Activated CD8-positive, alpha-beta memory T cell treated with anti-CD3 and anti-CD28 coated beads, Interleukin-2, amount 10 ng/mL, durations not matched to agents 7 days and 5 days (primary cell): ENCODE results near the gene DENND2C. TPM values are rescaled to one million over a fixed set of nuclear protein-coding genes. Genes with fewer than 3 reads are reported as not detected.

ENCODE experiments used
- ATAC-seq: fragments of 150-1000 bp; cut with Tn5 transposase; one replicate; pipeline ENCODE4 v1.10.0; 2021; ENCODE audit warnings: moderate library complexity
- CTCF ChIA-PET: fragments of 350-600 bp; sonication (Branson Sonifier 250); formaldehyde crosslinking; loops from one replicate; lab custom pipeline; 2021; ENCODE audit warnings: antibody characterized with exemption; lab: Charles Lee
- DNase-seq: peaks from one replicate; pipeline ENCODE4 v3.0.0-alpha.2; 2020
- H3K27ac Mint-ChIP-seq: one replicate; pipeline ENCODE4 v1.8.0; 2021; ENCODE audit warnings: mild to moderate bottlenecking, mixed read lengths
- H3K27me3 Mint-ChIP-seq: one replicate; pipeline ENCODE4 v1.8.0; 2021; ENCODE audit warnings: mixed read lengths
- H3K36me3 Mint-ChIP-seq: one replicate; pipeline ENCODE4 v1.8.0; 2021; ENCODE audit warnings: mild to moderate bottlenecking, mixed read lengths
- H3K4me1 Mint-ChIP-seq: one replicate; pipeline ENCODE4 v1.8.0; 2021; ENCODE audit warnings: mixed read lengths
- H3K4me3 Mint-ChIP-seq: one replicate; pipeline ENCODE4 v1.8.0; 2021; ENCODE audit warnings: mild to moderate bottlenecking, moderate library complexity, mixed read lengths
- H3K9me3 Mint-ChIP-seq: one replicate; pipeline ENCODE4 v1.8.0; 2022; ENCODE audit warnings: low read depth, mixed read lengths
- total RNA-seq, 2 experiments: library from RNA; stranded (reverse); gene quantifications; one replicate each; pipeline ENCODE4 v1.2.3, GENCODE V29; 2021

DENND2C gene, protein sequence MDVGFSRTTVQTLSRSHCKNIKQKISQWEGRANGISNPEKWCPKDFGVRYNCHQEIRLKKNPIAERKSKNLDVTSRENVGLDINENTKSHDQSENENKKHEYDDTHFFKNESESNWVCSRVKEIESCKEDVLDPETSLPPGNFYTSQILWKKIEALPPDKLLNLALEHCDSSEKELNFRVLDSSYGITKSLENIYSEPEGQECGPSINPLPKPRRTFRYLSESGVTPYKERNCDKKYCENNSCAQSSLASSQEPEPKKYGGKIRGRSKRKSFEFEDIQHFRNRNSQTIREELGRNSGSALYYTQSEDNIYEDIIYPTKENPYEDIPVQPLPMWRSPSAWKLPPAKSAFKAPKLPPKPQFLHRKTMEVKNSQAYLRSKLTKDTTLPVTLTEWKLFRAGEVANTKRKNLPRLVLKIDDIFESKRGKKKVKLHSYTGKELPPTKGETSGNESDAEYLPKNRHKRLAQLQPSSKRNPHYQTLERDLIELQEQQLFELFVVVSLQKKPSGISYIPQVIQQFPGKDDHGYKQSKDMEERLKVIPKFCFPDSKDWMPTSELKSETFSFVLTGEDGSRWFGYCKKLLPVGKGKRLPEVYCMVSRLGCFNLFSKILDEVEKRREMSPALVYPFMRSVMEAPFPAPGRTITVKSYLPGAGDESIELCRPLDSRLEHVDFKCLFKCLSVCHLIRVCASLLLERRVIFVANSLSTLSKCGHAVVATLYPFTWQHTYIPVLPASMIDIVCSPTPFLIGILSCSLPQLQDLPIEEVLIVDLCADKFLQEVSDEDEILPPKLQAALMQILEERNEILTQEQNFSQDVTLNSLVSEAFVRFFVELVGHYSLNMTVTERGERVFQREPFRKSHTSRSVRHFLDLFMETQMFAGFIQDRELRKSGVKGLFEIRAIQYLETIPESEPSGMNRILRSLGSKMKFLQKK
- total RNA-seq, result under 1 TPM; 0.29 to 0.35 TPM

DNA sequence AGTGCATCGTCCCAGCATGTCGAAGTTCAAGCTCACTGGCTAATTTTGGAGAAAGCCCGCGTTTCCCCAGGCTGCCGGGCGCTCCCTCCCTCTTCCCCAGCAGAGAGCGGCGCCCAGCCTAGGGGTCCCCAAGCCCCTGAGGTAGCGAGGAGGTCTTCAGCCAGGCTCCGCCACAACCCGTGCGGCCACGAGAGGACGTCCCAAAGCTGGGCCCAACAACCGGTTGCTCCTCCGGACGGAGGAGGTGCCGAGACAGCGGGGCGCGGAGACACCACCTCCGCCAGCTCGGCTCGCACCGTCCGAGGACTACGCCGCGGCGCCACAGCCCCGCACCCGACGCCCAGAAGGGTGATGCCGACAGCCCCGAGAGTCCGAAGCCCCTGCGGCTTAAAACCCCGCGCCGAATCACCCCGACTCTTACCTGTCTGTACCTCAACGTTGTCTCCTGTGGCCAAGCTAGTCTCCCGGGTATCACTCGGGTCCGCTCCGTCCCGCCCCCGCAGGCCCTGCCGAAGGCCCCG, at the start of gene DENND2C:
TSS of gene DENND2C (minus strand) at position 488 of the 521 bp plus-strand sequence. CDS start 44,065 bp downstream, outside the sequence.
- DNase-seq, result no peak
- CTCF ChIA-PET, result interaction anchor here (0.7 to 1.3 kb wide), 3 partner anchors 47 to 328 kb away, joined by 3 to 5 read pairs (median 4); partner anchors contain the start of gene NRAS
- Mint-ChIP-seq H3K27ac (peak within 1 kb of the TSS; percentile 52), H3K27me3 (peaks cover 38% of the 10 kb centered on the region), H3K9me3 (no peaks in the 10 kb centered on the region), H3K4me3 (peak within 1 kb of the TSS; percentile 89), H3K4me1 (peaks cover 12% of the 10 kb centered on the region), H3K36me3 (no peaks in the 10 kb centered on the region)
- peak; percentile 70 for ATAC-seq

DNA sequence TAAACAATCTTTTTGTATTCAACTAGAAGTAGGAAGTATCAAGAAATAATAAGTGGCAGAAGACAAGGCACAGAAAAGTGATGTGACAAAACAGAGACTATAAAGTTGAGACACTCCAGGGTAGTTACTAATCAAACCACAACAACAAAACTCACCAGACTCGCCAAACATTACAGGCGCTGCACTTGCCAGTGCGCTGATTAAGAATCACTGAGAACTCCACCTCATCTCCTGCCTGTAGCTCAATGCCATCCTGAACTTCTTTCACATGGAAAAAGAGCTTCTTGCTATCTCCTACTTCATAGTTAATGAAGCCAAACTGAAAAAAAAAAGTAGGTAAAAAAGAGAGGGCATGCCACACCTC, 49.6 kb upstream of the DENND2C start:
- Mint-ChIP-seq H3K4me1 (peaks cover 18% of the 10 kb centered on the region), H3K36me3 (peaks cover 66% of the 10 kb centered on the region), H3K27ac (no peak overlapping the region), H3K4me3 (no peak overlapping the region), H3K27me3 (no peaks in the 10 kb centered on the region), H3K9me3 (no peaks in the 10 kb centered on the region)
- CTCF ChIA-PET, result no interaction called here
- ATAC-seq (no peak), DNase-seq (no peak)

DNA sequence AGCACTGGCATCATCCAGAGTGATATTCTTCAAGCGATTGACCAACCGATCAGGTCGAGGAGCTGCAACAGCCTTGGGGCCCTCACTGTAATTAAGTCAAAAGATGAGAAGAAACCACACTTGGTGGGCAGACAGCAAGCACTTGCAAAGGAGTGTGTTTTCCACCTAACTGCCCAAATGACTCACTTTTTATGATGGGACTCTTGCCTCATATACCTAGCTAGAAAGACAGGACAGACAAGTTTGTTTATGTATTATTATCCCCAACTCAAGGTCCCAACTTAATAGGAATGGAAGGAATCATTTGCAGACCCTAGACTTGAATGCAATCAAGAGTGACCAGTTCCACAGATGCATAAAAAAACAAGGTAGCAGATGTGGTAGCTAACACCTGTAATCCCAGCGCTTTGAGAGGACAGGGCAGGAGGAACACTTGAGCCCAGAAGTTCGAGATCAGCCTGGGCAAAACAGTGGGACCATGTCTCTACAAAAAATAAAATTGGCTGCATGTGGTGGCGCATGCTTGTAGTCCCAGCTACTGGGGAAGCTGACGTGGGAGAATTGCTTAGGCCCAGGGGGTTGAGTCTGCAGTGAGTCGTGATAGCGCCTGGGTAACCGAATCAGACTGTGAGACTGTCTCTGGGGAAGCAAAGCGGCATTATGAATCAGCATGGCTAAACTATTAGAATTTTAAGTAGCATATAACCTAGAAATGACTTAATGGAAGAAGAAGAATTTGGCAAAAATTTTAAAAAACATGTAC, 49.0 kb upstream of the DENND2C start:
- ATAC-seq (no peak), DNase-seq (no peak)
- CTCF ChIA-PET, result no interaction called here
- Mint-ChIP-seq H3K36me3 (peaks cover 66% of the 10 kb centered on the region), H3K4me1 (peaks cover 22% of the 10 kb centered on the region), H3K27ac (no peak overlapping the region), H3K4me3 (no peak overlapping the region), H3K27me3 (no peaks in the 10 kb centered on the region), H3K9me3 (no peaks in the 10 kb centered on the region)

DNA sequence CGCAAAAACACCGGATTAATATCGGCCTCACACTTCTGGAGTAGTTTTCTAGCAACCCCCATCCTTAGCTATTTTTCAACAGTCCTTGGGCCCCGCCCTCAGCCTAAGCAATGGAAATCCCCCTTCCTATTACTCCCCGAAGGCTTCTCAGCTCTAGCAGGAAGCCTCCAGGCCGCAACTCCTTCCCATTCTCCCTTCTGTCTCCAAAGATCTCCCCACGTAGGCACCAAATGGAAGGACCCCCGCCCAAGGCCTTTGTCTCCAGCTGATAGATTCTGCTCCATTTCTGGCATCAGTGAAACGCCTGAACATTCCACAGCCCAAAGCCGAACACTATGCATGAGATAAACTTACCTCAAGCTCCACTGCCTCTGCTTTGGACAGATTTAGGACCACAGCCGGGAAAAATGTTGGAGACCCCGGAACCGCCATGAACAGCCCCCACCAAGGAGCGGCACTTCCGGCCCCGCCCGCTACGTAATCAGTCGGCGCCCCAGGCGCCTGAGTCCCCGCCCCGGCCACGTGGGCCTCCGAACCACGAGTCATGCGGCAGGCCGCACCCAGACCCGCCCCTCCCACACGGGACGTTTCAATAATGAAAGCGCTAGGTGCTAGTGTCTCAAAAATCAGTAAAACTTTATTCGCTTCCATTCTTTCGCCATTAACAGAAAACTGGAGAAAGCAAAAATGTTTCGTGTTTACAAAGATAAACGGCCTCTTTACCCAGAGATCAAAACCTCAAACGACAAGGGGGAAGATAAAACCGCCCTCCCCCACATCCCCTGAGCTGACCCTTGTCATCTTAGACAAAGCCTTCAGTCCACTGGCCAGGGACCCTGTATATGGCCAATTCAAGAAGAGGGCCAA, 46.7 kb upstream of the DENND2C start, which contains the start of gene NRAS:
TSS of gene NRAS (minus strand) at position 468 of the 867 bp plus-strand sequence. CDS start 611 bp downstream, outside the sequence.
- DNase-seq (peak; percentile 97), ATAC-seq (peak; percentile 96)
- Mint-ChIP-seq H3K4me3 (peak within 1 kb of the TSS; percentile 98), H3K36me3 (peaks cover 65% of the 10 kb centered on the region), H3K9me3 (no peaks in the 10 kb centered on the region), H3K4me1 (peaks cover 17% of the 10 kb centered on the region), H3K27me3 (no peaks in the 10 kb centered on the region), H3K27ac (peak within 1 kb of the TSS; percentile 96)
- CTCF ChIA-PET, result interaction anchor here (1.2 to 2.0 kb wide), 5 partner anchors 11 to 370 kb away, joined by 3 to 8 read pairs (median 5); partner anchors contain the start of genes CSDE1 and DENND2C

DNA sequence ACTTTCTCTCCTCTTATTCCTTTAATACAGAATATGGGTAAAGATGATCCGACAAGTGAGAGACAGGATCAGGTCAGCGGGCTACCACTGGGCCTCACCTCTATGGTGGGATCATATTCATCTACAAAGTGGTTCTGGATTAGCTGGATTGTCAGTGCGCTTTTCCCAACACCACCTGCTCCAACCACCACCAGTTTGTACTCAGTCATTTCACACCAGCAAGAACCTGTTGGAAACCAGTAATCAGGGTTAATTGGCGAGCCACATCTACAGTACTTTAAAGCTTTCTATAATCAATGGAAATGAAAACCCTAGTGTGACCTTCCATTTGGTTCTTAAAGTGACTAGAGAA, 46.1 kb upstream of the DENND2C start:
- DNase-seq (no peak), ATAC-seq (no peak)
- H3K36me3 Mint-ChIP-seq, result peaks cover 60% of the 10 kb centered on the region
- no peaks in the 10 kb centered on the region for H3K9me3 Mint-ChIP-seq
- CTCF ChIA-PET, result interaction anchor here (1.2 to 2.0 kb wide), 5 partner anchors 10 to 369 kb away, joined by 3 to 8 read pairs (median 5); partner anchors contain the start of genes CSDE1 and DENND2C
- H3K4me3 Mint-ChIP-seq, result peak overlapping the region; percentile 98
- H3K27ac Mint-ChIP-seq, result peak overlapping the region; percentile 96
- no peaks in the 10 kb centered on the region for H3K27me3 Mint-ChIP-seq
- peaks cover 17% of the 10 kb centered on the region for H3K4me1 Mint-ChIP-seq

DNA sequence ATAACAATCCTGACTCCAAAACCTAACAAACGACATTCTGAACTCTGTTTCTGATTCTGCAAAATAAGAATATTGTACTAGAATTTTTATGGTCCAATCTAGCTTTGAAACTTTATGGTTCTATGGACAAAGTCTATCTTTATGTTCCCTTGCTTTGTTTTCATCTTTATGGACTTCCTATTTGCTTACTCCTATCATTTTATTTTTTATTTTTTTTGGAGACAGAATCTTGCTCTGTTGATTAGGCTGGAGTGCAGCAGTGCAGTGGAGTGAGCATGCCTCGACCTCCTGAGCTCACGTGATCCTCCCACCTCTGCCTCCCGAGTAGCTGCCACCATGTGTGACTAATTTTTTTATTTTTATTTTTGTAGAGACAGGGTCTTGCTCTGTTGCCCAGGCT, 43.1 kb upstream of the DENND2C start:
- no peak overlapping the region for H3K27ac Mint-ChIP-seq
- ATAC-seq (no peak), DNase-seq (no peak)
- H3K27me3 Mint-ChIP-seq, result no peaks in the 10 kb centered on the region
- CTCF ChIA-PET, result interaction anchor here (1.0 kb wide), 1 partner anchor 42 kb away, joined by 3 read pairs; no protein-coding TSS in a partner anchor
- H3K36me3 Mint-ChIP-seq, result peaks cover 56% of the 10 kb centered on the region
- H3K4me1 Mint-ChIP-seq, result peaks cover 17% of the 10 kb centered on the region
- no peaks in the 10 kb centered on the region for H3K9me3 Mint-ChIP-seq
- H3K4me3 Mint-ChIP-seq, result no peak overlapping the region

DNA sequence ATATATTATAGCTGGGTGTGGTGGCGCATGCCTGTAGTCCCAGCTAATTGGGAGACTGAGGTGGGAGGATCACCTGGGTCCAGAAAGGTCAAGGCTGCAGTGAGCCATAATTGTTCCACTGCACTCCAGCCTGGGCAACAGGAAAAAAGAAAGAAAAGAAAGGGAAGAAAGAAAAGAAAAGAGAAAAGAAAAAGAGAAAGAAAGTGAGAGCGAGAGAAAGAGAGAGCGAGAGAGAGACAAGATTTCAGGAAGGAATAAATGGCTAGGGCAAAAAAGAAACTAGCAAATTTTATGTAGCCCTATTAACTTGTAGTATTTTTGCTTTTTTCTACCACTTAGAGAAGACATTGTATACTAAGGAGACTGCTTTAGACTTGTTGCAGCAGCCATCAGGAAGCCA, 40.5 kb upstream of the DENND2C start:
- ATAC-seq, result no peak
- no peak overlapping the region for H3K27ac Mint-ChIP-seq
- no peaks in the 10 kb centered on the region for H3K27me3 Mint-ChIP-seq
- H3K4me3 Mint-ChIP-seq, result no peak overlapping the region
- peaks cover 55% of the 10 kb centered on the region for H3K36me3 Mint-ChIP-seq
- no peaks in the 10 kb centered on the region for H3K9me3 Mint-ChIP-seq
- H3K4me1 Mint-ChIP-seq, result peaks cover 8% of the 10 kb centered on the region
- no peak for DNase-seq
- CTCF ChIA-PET, result no interaction called here

DNA sequence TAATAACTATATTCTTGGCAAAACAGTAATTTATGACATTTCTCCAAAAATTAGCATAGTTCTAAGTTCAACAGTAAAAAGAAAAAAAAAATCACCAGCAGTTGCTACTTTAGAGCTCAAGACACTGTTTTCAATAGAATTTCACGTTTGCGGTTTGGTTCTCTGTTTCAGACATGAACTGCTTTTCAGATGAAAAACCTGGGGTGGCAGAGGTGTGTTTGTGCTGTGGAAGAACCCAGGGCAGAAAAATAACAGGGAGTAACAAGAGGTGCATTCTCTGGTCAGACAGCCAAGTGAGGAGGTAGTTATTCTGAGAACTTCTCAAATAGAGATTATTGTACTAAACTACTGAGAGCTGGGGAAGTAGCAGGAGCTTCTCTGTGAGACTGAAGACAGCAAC, 37.8 kb upstream of the DENND2C start:
- no peaks in the 10 kb centered on the region for H3K9me3 Mint-ChIP-seq
- ATAC-seq (no peak), DNase-seq (no peak)
- CTCF ChIA-PET, result interaction anchor here (0.6 kb wide), 1 partner anchor 332 kb away, joined by 4 read pairs; no protein-coding TSS in a partner anchor
- peaks cover 47% of the 10 kb centered on the region for H3K36me3 Mint-ChIP-seq
- H3K4me3 Mint-ChIP-seq, result no peak overlapping the region
- no peak overlapping the region for H3K27ac Mint-ChIP-seq
- no peaks in the 10 kb centered on the region for H3K4me1 Mint-ChIP-seq
- H3K27me3 Mint-ChIP-seq, result no peaks in the 10 kb centered on the region

DNA sequence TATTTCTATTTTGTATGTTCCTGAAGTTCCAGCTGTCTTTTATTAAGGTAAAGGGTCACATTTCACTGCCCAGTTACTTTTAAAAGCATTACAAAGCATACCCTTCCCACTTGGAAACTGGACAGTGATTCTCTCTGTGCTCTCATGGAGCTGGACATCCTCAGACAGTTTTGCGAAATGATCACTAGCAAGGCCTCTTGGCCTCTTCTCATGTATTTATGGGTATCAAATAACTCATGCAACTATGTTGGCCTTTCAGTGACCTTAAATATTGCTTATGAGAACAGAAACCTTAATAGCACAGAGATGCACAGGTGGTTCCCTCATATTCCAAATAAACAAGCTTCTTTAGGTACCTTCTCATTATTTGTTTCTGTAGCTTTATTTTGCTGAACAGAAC, 33.4 kb upstream of the DENND2C start:
- H3K4me3 Mint-ChIP-seq, result no peak overlapping the region
- no peaks in the 10 kb centered on the region for H3K4me1 Mint-ChIP-seq
- H3K9me3 Mint-ChIP-seq, result no peaks in the 10 kb centered on the region
- CTCF ChIA-PET, result no interaction called here
- ATAC-seq (no peak), DNase-seq (no peak)
- H3K27ac Mint-ChIP-seq, result no peak overlapping the region
- H3K27me3 Mint-ChIP-seq, result peaks cover 6% of the 10 kb centered on the region
- peaks cover 17% of the 10 kb centered on the region for H3K36me3 Mint-ChIP-seq

DNA sequence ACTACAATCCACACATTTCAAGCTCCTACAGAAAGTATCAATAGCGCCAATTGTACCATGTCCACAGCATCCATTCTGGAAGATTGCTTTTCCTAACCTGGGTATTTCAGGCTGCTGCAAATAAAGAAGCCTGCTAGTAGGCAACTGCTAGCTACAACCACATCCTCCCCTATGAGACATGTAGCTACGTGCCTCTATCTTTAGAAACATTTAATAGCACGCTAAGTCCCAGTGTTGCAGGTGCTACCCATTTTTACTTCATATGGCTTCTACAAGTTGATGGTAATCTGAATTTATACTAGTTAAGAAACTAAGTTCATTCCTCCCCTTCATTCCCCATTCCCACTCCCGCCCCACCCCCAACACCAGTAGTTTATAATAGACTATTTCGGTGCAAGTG, 32.9 kb upstream of the DENND2C start:
- no peak overlapping the region for H3K27ac Mint-ChIP-seq
- H3K27me3 Mint-ChIP-seq, result peaks cover 6% of the 10 kb centered on the region
- H3K4me1 Mint-ChIP-seq, result no peaks in the 10 kb centered on the region
- DNase-seq, result no peak
- ATAC-seq, result no peak
- H3K4me3 Mint-ChIP-seq, result no peak overlapping the region
- CTCF ChIA-PET, result interaction anchor here (0.7 kb wide), 1 partner anchor 13 kb away, joined by 3 read pairs; no protein-coding TSS in a partner anchor
- H3K9me3 Mint-ChIP-seq, result no peaks in the 10 kb centered on the region
- peaks cover 15% of the 10 kb centered on the region for H3K36me3 Mint-ChIP-seq

DNA sequence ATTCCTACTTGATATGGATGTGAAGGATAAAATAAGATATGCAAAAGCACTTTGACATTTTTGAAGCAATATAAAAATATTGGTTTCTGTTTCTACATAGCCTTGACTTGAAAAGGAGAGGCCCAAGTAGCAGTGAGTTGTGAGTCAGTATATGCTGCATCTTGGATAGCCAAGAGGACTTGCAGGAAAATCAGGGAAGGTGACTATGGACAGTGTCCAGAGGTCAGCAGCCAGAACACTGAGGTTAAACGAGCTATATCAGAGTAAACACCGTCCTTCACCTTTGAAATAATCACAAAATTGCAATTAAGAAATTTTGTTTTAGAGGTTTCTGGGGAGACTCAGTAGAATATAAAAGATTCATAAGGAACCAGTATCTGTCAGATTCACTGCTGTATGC, 32.1 kb upstream of the DENND2C start:
- H3K27me3 Mint-ChIP-seq, result peaks cover 8% of the 10 kb centered on the region
- H3K9me3 Mint-ChIP-seq, result no peaks in the 10 kb centered on the region
- H3K36me3 Mint-ChIP-seq, result peaks cover 7% of the 10 kb centered on the region
- H3K4me1 Mint-ChIP-seq, result no peaks in the 10 kb centered on the region
- H3K27ac Mint-ChIP-seq, result no peak overlapping the region
- DNase-seq, result no peak
- no peak overlapping the region for H3K4me3 Mint-ChIP-seq
- CTCF ChIA-PET, result interaction anchor here (0.7 kb wide), 1 partner anchor 12 kb away, joined by 3 read pairs; no protein-coding TSS in a partner anchor
- no peak for ATAC-seq
